Colonic mucosa (tissue), 4 donors: ENCODE results near the gene INHBE. TPM values are rescaled to one million over a fixed set of nuclear protein-coding genes. Genes with fewer than 3 reads are reported as not detected.

Experiments used
- DNase-seq: peaks from one replicate; pipeline ENCODE4 v3.0.0-alpha.2; 2020
- H3K27ac ChIP-seq: fragments of 200-600 bp; one replicate; pipeline ENCODE4 v1.8.0; 2021
- H3K27me3 ChIP-seq: fragments of 200-600 bp; one replicate; pipeline ENCODE4 v1.8.0; 2021
- H3K36me3 ChIP-seq: fragments of 200-600 bp; one replicate; pipeline ENCODE4 v1.8.0; 2021
- H3K4me1 ChIP-seq: fragments of 200-600 bp; one replicate; pipeline ENCODE4 v1.8.0; 2021; ENCODE audit warnings: mild to moderate bottlenecking
- H3K4me3 ChIP-seq: fragments of 200-600 bp; one replicate; pipeline ENCODE4 v1.8.0; 2021
- H3K9ac ChIP-seq, 2 donors: one replicate each; pipeline ENCODE4 v1.7.0; 2013; ENCODE audit warnings: control low read depth in 2 of 2, low read depth in 2 of 2, low read length in 2 of 2
- H3K9me3 ChIP-seq: fragments of 200-600 bp; one replicate; pipeline ENCODE4 v1.8.0; 2021
- CTCF ChIP-seq: fragments of 200-600 bp; IDR thresholded peaks from one replicate; pipeline ENCODE4 v1.8.0; 2022; ENCODE audit warnings: antibody characterized with exemption, mild to moderate bottlenecking
- intact Hi-C: fragments of 100-400 bp; cut with DNase I; formaldehyde crosslinking; loops from one replicate; pipeline ENCODE4 v1.14.1; 2022
- total RNA-seq, 2 donors: library from RNA; stranded (reverse); fragmentation: NEBNext Ultra II Directional in 1 of 2; extraction: Animal tissue kit (Norgen Biotek cat#: 25700) in 1 of 2; gene quantifications; one replicate each; pipeline ENCODE4 v1.2.1, GENCODE V29; 2021
- donor health status: healthy.
- donor health status: DM: no; HTN: no; CAD: no.
- donor health status: DM: no; HTN: no; CAD: no.

Gene INHBE
- total RNA-seq, 2 donors from 2014 or later = 0.22 TPM; not detected in 1

GRCh38 chr12:57487055-57487596 lies 32.0 kb downstream of the INHBE start:
- H3K4me3 ChIP-seq = peak overlapping the region; percentile 94
- H3K27ac ChIP-seq = peak overlapping the region; percentile 66
- intact Hi-C loops = no loop called here

GRCh38 chr12:57487597-57488401 lies 32.7 kb downstream of the INHBE start, which contains the start of gene MARS1:
Gene MARS1 (plus strand): TSS chr12:57488068. CDS start chr12:57488091, 23 bp downstream.
- H3K27ac ChIP-seq = peak within 1 kb of the TSS; percentile 66
- DNase-seq = peak; percentile 96
- no peak for TF ChIP-seq CTCF
- peaks cover 9% of the 10 kb centered on the region for H3K36me3 ChIP-seq
- intact Hi-C loops = no loop called here
- H3K4me3 ChIP-seq = peak within 1 kb of the TSS; percentile 94
- no peaks in the 10 kb centered on the region for H3K9me3 ChIP-seq
- peak within 1 kb of the TSS; percentile 94 to 95 for H3K9ac ChIP-seq
- peaks cover 8% of the 10 kb centered on the region for H3K4me1 ChIP-seq
- H3K27me3 ChIP-seq = no peaks in the 10 kb centered on the region

More at GRCh38 chr12:57487055-57487596, 32.0 kb downstream of the INHBE start:
- Histone ChIP-seq H3K9ac (no peak overlapping the region), H3K36me3 (peaks cover 9% of the 10 kb centered on the region), H3K27me3 (no peaks in the 10 kb centered on the region), H3K4me1 (peaks cover 8% of the 10 kb centered on the region), H3K9me3 (no peaks in the 10 kb centered on the region)
- DNase-seq = no peak
- TF ChIP-seq CTCF = no peak

- Histone ChIP-seq H3K9me3 (no peaks in the 10 kb centered on the region), H3K27me3 (no peaks in the 10 kb centered on the region), H3K36me3 (peaks cover 9% of the 10 kb centered on the region), H3K9ac (peak overlapping the region; percentile 94 to 95), H3K27ac (peak overlapping the region; percentile 66), H3K4me3 (peak overlapping the region; percentile 94), H3K4me1 (peaks cover 8% of the 10 kb centered on the region)
- no peak for DNase-seq
- intact Hi-C loops = no loop called here
- TF ChIP-seq CTCF = no peak
Measured at GRCh38 chr12:57488402-57489156, 33.5 kb downstream of the INHBE start.

- no peak overlapping the region for H3K9ac ChIP-seq
- no peaks in the 10 kb centered on the region for H3K9me3 ChIP-seq
- intact Hi-C loops = no loop called here
- peaks cover 8% of the 10 kb centered on the region for H3K4me1 ChIP-seq
- H3K27me3 ChIP-seq = no peaks in the 10 kb centered on the region
- no peak for DNase-seq
- no peak for TF ChIP-seq CTCF
- peaks cover 9% of the 10 kb centered on the region for H3K36me3 ChIP-seq
- peak overlapping the region; percentile 94 for H3K4me3 ChIP-seq
- H3K27ac ChIP-seq = no peak overlapping the region
Measured at GRCh38 chr12:57489157-57489641, 34.1 kb downstream of the INHBE start.

- Histone ChIP-seq H3K9ac (no peak overlapping the region), H3K4me3 (no peak overlapping the region), H3K27ac (no peak overlapping the region), H3K9me3 (no peaks in the 10 kb centered on the region), H3K36me3 (peaks cover 9% of the 10 kb centered on the region), H3K27me3 (no peaks in the 10 kb centered on the region), H3K4me1 (peaks cover 8% of the 10 kb centered on the region)
- no peak for DNase-seq
- no peak for TF ChIP-seq CTCF
- intact Hi-C loops = no loop called here
Measured at GRCh38 chr12:57490126-57490525, 35.0 kb downstream of the INHBE start.
